Stimulated activated CD8-positive, alpha-beta memory T cell treated with anti-CD3 and anti-CD28 coated beads, Interleukin-15, amount 100 ng/mL, for 48 hours (primary cell): Measurements from ENCODE around the gene GMPPA.

Experiments used
- DNase-seq, 2 donors: peaks; one replicate each; pipeline ENCODE4 v3.0.0-alpha.2; 2020; ENCODE audit warnings: low read depth in 2 of 2

Gene GMPPA

DNA sequence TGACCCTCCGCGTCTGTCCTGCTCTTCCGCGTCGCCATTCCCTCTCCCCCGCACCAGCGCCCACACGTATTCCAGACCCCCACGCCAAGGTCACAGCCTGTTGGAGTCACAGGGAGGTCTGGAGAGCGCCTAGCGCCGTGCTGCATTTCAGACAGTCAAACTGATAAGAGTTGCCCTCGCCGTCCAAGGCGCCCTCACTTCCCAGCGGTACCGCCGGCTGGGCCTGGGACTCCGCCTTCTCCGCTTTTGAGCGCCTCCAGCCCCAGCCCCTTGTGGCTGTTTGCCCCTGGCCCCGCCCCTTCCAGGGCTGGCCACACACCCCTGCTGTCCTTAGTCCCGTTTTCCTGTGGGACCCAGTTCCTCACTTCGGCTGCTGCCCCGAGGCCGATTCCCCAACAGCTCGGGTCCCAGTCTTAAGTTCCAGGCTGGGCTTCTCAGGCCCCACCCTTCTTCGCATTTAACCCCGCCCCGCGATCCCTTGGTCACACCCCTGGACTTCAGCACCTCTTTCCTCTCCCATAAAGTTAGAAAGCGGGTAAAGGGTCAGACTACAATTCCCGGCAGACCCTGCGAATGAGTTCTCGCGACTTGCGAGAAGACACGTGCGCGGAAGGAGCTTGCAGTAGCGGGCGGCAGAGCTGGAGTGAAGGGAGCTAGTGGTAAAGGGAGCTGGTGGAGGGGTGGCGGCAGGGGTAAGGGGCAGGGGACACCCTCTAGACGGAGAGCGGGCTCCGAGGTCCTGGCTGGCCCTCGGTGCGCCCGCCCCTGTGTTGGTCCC, at the start of gene GMPPA:
GMPPA (plus strand) TSS at position 612 of the 778 bp plus-strand sequence. CDS start 1,085 bp downstream, outside the sequence.
- DNase-seq, result peak; percentile 85 to 88

DNA sequence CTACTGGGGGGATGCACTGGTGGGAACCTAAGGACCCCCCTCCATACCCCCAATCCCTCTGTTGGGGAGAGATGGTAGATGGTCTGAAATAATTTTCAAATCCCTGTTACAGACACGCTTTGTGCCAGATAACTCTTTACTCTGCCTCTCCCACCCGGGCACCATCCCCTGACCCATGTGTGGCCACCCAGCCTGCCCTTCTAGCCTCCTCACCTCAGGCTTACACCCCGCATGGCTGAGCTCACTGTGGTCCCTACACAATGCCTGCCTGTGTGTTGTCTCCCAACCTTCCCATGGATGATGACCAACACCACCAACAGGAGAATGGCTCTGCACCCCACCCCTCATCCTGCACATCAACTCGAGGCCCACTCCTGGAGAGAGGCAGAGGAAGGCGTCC, 49.1 kb upstream of the GMPPA start:
- DNase-seq, result no peak

GRCh38 chr2:219451661-219452360, 46.9 kb upstream of the GMPPA start:
- DNase-seq, result no peak

DNA sequence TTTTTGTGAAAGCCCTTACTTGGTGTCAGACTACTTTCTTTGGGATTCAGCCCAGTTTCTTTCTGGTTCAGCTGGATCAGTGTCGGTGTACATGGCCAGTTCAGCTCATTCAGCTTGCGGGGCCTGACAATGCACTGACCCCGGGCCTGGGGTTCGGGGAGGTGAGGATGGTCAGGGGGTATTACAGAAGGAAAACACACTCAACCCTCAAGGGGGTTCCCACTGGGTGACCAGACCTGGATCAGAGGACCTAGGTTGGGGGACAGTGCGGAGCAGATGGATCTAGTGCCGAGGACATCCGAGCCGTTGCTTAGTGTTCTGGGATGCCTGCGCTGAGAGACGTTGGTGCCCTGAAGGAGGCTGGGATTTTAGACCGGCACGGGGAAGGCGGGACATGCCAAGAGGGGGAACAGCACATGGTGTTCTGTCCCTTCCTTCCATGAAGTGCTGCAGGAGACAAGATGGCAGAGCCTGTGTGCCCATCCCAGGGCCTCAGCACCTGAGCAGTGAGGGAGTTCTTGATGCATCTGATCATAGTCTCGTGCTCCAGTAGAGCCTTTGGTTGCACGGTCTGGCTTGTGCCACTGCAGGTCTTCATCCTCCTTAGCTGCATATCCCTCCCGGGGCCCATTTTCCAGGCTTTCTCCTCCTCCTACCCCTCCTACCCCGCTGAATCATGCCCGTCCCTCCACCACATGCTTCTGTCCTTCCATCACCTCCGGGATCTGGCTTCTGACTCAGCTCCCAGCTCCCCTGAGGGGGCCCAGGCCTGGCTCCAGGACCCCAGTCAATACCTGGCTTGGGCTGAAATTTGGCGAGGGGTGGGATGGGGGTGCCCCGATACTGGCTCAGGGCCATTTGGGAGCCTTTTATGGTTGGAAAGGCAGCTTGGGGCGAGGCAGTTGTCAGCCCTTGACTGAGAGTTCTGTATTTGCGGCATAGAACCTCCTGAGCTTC, 46.1 kb upstream of the GMPPA start:
- no peak for DNase-seq

DNA sequence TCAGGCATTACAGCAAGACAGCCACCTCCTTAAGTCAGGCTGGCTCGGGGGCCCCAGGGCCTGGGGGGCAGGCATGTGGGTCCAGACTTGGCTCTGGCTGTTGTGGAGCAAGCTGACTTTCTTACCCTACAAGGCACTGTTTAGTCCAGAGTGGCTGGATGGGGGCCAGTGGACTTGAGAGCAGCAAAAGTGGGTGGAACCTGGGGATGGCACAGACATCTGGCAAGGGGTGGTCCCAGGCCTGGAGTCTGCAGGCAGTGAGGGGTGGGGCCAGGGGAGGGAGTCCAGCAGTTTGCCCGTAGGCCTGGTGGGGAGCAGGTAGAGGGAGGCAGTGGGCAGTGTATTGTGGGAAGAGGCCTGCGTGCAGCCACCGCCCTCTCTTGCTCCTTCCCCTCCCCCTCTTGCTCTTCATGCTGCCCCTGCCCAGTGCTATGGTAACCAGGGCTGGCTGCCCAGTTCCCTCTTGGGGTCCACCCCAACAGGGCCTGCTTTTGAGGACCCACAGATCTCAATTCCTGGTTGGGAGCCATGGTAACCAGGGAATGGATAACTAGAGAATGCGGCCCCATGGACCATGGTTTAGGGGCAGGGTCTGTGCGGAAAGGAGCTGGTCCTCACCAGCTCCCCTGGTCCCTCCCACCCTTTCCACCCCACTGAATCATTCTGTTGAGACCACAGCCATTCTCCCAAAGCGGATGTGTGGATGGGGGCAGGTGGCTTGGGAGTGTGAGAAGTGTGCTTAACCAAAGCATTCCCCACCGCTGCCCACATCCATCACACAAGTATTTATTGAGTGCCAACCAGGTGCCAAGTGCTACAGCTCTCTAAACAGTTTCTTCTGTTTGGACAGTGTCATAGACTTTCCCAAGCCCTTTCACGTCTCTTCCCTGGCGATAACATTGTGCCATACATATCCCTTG, 44.8 kb upstream of the GMPPA start:
- DNase-seq, result no peak

DNA sequence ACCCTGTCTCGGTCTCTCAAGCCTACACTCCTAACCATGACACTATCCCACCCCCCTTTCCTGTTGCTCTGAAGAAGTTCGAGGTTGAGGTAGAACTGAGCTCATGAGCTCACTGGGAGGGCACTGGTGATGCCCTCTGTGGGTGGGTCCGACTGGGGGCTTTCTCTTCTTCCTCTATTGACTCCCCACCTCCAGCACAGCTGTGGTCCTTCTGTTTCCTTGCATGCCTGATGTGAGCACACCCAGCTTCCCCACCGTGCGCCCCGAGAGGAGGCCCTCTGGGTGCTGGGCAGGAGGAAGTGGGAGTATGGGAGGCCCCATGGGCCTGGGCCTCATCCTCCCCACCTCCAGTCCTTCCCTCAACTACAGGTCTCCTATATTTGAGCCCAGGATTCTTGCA, 43.1 kb upstream of the GMPPA start:
- no peak for DNase-seq

DNA sequence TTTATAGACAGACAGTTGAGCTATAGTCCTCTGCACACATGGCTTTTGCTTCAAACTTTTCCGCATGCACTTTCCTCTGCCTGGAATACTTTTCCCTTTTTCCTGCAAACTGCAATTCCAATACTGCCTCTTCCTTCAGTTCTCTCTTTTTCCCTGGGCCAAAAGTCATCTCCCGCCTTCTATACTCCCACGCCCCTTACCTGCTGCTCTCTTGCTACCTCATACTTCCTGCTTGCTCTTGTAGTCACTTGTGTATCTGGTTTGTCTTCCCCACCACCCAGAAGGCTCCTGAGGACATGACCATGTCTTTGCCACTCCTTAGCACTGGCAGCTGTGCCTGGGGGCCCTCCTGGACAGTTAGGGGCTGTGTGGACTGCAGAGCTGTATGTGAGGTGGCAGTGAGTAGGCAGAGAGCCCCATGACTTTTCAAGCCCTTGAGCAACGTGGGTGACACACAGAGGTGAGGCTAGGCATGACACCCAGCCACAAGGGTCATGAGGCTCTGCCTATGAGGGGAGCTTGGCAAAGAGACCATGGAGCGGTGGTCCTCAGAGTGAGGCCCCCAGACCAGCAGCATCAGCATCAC, 40.8 kb upstream of the GMPPA start:
- no peak for DNase-seq

- no peak for DNase-seq
Measured at GRCh38 chr2:219458996-219459395, 39.7 kb upstream of the GMPPA start.

GRCh38 chr2:219459460-219460311, 39.0 kb upstream of the GMPPA start:
- no peak for DNase-seq

- no peak for DNase-seq
Measured at GRCh38 chr2:219460424-219460926, 38.2 kb upstream of the GMPPA start.

DNA sequence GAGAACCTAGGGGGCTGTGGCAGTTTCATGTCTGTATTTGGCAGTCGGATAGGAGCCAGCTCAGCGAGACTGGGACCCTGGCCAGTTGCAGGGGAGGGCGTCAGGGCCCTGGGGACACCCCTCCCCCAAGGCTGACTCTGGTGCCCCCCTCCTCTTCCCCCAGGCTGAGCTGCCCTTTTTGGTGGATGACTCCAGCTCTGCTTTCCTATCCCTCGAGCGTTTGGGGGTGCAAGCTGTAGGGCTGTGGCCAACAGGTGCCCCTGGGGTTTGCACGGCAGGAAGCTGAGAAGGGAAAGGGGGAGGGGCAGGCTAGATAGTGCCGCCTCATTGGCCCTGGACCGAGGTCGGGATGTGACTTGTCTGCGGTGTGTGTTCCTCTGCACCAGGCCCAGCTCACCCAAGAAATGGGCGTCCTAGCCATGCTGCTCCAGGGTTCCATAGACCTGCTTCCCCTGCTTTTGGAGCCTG, 37.6 kb upstream of the GMPPA start:
- no peak for DNase-seq

- no peak for DNase-seq
Measured at GRCh38 chr2:219461669-219462068, 37.0 kb upstream of the GMPPA start.

DNA sequence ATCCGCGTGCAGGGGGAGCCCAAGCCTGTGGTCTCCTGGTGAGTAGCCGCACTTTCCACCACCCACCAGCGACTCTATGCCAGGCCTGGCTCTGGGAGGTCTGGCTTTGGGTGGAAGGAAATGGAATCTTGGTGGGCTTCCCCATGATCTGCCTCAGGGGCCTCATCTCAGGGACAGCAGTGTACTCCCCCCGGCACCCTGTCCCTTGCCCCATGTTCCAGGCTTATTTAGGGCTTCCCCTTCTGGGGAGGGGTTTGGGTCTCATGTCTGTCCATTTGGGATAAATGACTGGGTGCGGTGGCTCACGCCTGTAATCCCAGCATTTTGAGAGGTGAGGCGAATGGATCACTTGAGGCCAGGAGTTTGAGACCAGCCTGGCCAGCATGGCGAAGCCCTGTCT, 36.3 kb upstream of the GMPPA start:
- DNase-seq, result no peak

DNA sequence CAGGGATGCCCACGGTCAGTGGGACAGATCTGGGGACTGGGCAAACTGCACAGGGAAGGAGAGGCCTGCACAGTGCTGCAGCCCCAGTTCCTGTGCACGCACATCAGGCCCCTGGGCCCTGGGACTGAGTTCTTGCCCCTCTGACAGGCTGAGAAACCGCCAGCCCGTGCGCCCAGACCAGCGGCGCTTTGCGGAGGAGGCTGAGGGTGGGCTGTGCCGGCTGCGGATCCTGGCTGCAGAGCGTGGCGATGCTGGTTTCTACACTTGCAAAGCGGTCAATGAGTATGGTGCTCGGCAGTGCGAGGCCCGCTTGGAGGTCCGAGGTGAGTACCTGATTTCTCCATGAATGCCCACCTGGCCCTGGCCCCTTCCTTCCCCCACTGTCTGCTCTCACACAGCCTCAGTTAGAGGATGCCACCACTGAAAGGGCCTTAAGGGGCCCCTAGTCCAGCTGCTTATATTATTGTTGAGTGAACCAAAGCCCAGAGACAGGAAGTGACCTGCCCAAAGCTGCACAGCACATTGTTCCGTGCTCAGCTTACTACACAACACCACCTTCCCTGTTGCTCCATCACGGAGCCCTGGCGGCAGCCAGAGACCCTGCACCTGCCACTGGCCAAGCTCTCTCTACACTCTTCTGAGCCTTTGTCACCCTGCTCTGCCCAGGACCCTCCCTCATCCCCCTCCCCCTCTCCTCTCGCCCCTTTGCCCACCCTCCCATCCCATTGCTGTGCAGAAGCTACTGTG, 34.2 kb upstream of the GMPPA start:
- DNase-seq, result no peak

DNA sequence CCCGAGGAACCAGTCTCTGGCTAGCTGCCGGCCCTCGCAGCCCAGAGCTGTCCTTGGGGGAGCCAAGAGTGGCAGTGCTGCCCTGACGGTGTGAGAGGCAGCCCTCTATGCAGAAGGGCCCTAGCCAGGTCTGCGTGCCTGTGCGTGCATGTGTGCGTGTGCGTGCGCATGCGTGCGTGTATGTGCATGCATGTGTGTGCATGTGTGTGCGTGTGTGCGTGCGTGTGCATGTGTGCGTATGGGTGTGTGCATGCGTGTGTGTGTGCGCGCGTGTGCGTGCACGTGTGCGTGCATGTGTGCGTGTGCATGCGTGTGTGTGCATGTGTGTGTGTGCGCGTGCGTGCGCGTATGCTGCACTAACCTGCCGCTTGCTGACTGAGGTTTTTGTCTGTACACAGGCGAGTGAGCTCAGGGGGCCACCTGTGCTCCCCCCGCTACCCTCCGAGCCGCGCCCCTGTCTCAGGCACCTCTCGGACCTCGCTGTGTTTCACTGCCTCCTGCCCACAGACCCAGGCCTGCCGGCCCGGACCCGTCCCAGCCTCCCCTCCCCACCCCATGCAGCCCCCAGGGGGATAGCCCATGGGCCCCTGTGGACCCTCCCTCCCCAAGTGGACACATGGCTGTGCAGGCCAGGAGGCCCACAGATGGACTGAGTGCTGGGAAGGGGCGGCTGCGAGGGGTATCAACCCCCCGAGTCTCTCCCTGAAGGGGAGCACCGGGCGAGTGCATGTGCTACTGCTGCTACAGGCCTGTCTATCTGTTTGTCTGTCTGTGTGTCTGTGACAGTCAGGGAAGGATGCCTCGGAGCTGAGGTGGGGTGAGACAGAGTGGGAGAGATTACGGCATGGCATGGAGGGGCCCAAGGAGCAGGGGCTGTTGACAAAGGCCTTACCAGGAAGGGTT, 32.8 kb upstream of the GMPPA start:
- no peak for DNase-seq

GRCh38 chr2:219466816-219467735, 31.6 kb upstream of the GMPPA start:
- no peak for DNase-seq

DNA sequence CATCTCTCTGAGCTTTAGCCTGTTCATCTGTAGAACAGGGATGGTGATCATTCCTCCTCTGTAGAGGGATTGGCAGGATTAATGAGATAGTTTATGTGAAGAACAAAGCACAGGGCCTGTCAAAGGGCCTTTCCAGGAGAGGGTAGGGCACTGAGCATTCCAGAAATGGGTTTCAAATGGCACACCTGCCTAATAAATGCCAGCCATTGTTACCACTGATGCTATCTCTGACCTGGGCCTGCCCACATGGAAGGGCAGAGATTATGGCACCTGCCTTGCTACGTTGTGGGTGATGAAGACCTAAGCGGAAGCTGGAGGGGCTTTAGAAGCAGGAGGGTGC, 31.0 kb upstream of the GMPPA start:
- no peak for DNase-seq
